Vagina (tissue), 2 donors: ENCODE measurements around the gene PRKAR1B. TPM values are rescaled to one million over a fixed set of nuclear protein-coding genes. Genes with fewer than 3 reads are reported as not detected.
A peak's percentile ranks its signal among the peaks of the same experiment; 100 is the strongest.

Experiments used
- DNase-seq, 2 donors: peaks; one replicate each; pipeline ENCODE4 v3.0.0-alpha.2; 2017; ENCODE audit errors: extremely low spot score in 2 of 2
- H3K27ac ChIP-seq: fragments of 200-600 bp; sonication (generic); one replicate; pipeline ENCODE4 v1.5.1; 2019
- H3K27me3 ChIP-seq: fragments of 200-600 bp; sonication (generic); one replicate; pipeline ENCODE4 v1.5.1; 2019
- H3K36me3 ChIP-seq, 2 donors: fragments of 200-600 bp; sonication (generic); one replicate each; pipeline ENCODE4 v1.5.1; 2017 to 2019
- H3K4me1 ChIP-seq: fragments of 200-600 bp; sonication (generic); one replicate; pipeline ENCODE4 v1.5.1; 2019
- H3K4me3 ChIP-seq, 2 donors: fragments of 200-600 bp; sonication (generic); 1 replicate in 1 of 2; 2 replicates in 1 of 2; pipeline ENCODE4 v1.5.1; 2016 to 2019
- H3K9me3 ChIP-seq: fragments of 200-600 bp; sonication (generic); one replicate; pipeline ENCODE4 v1.5.1; 2019
- CTCF ChIP-seq, 3 experiments: fragments of 450-650 bp in 2 of 3; fragments of 200-600 bp in 1 of 3; sonication (generic) in 1 of 3; IDR thresholded peaks; one replicate each; pipeline ENCODE4 v1.5.1; 2017 to 2019; ENCODE audit warnings: antibody characterized with exemption in 3 of 3, mild to moderate bottlenecking in 2 of 3, moderate library complexity in 2 of 3
- POLR2A ChIP-seq, 2 donors: fragments of 450-650 bp; IDR thresholded peaks; one replicate each; pipeline ENCODE4 v1.6.1; 2017; ENCODE audit warnings: antibody characterized with exemption in 2 of 2, mild to moderate bottlenecking in 2 of 2, moderate library complexity in 2 of 2
- POLR2AphosphoS5 ChIP-seq, 2 donors: sonication (generic); formaldehyde crosslinking; IDR thresholded peaks; one replicate each; pipeline ENCODE4 v1.9.0; 2017; ENCODE audit warnings: antibody characterized with exemption in 2 of 2, mild to moderate bottlenecking in 2 of 2, low read depth in 1 of 2; ENCODE audit not compliant: insufficient read depth in 1 of 2
- intact Hi-C: fragments of 100-400 bp; cut with DNase I; formaldehyde crosslinking; loops from one replicate; pipeline ENCODE4 v1.15.1; 2023
- total RNA-seq: library from RNA; depleted of rRNA; stranded (reverse); fragments of >200 nt; gene quantifications from one replicate; pipeline ENCODE4 v1.2.3, GENCODE V29; 2016

The PRKAR1B gene
- total RNA-seq, 1 donor from 2014 or later, result 31.4 TPM

- intact Hi-C loops, result no loop called here
- Histone ChIP-seq H3K9me3 (no peaks in the 10 kb centered on the region), H3K27ac (no peak overlapping the region), H3K4me3 (no peak overlapping the region), H3K27me3 (no peaks in the 10 kb centered on the region), H3K4me1 (peaks cover 13% of the 10 kb centered on the region), H3K36me3 (no peaks in the 10 kb centered on the region)
- no peak for DNase-seq
- TF ChIP-seq POLR2A (IDR thresholded peaks at IDR 0.05) (no peak), POLR2AphosphoS5 (IDR thresholded peaks at IDR 0.05; ENCODE audit: insufficient read depth in 1 of 2, low read depth in 1 of 2) (no peak), CTCF (IDR thresholded peaks at IDR 0.05) (no peak)
Measured at GRCh38 chr7:545470-545869, 181.6 kb downstream of the PRKAR1B start.

DNA sequence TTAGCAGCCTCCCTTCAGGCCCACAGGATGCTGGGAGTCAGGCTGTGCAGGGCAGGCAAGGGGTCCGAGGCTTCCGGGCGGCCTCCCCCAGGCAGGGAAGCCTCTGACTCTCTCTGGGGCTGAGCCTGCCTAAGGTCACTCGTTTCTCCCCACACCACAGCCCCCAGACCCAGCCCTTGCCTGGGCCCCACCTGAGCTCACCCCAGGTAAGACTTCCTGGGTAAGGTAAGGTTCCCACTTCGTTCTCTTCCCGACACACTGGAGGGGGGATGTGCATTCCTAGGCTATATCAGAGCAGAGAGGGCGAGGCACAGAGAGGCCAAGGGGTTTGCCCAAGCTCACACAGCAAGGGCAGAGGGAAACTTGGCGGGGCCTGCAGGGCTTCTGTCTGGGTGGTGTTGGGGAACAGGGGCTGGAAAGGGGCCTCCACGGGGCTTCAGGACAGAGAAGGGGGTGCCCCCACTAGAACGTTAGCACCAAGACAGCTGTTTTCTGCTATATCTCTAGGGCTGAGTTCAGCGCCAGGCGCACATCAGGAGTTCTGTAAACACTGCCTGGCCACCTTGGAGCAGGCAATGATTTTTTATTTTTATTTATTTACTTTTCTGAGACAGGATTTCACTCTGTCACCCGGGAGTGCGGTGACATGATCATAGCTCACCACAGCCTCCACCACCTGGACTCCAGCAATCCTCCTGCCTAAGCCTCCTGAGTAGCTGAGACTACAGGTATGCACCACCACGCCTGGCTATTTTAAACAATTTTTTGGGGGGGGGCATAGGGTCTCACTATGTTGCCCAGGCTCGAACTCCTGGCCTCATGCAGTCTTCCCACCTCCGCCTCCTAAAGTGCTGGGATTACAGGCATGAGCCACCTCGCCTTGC, 182.5 kb downstream of the PRKAR1B start:
- Histone ChIP-seq H3K27ac (no peak overlapping the region), H3K27me3 (no peaks in the 10 kb centered on the region), H3K4me3 (no peak overlapping the region), H3K4me1 (peaks cover 13% of the 10 kb centered on the region), H3K9me3 (no peaks in the 10 kb centered on the region), H3K36me3 (no peaks in the 10 kb centered on the region)
- intact Hi-C loops, result no loop called here
- no peak for TF ChIP-seq POLR2AphosphoS5 (IDR thresholded peaks at IDR 0.05; ENCODE audit: insufficient read depth in 1 of 2, low read depth in 1 of 2)
- TF ChIP-seq CTCF (IDR thresholded peaks at IDR 0.05), result no peak
- no peak for TF ChIP-seq POLR2A (IDR thresholded peaks at IDR 0.05)
- no peak for DNase-seq

- no peak for TF ChIP-seq POLR2AphosphoS5 (IDR thresholded peaks at IDR 0.05; ENCODE audit: insufficient read depth in 1 of 2, low read depth in 1 of 2)
- TF ChIP-seq POLR2A (IDR thresholded peaks at IDR 0.05), result no peak
- TF ChIP-seq CTCF (IDR thresholded peaks at IDR 0.05), result no peak
- Histone ChIP-seq H3K36me3 (no peaks in the 10 kb centered on the region), H3K4me1 (peaks cover 21% of the 10 kb centered on the region), H3K27me3 (no peaks in the 10 kb centered on the region), H3K27ac (peak overlapping the region; percentile 66), H3K9me3 (no peaks in the 10 kb centered on the region), H3K4me3 (no peak overlapping the region)
- no peak for DNase-seq
- intact Hi-C loops, result no loop called here
Measured at GRCh38 chr7:543501-544337, 183.4 kb downstream of the PRKAR1B start.

DNA sequence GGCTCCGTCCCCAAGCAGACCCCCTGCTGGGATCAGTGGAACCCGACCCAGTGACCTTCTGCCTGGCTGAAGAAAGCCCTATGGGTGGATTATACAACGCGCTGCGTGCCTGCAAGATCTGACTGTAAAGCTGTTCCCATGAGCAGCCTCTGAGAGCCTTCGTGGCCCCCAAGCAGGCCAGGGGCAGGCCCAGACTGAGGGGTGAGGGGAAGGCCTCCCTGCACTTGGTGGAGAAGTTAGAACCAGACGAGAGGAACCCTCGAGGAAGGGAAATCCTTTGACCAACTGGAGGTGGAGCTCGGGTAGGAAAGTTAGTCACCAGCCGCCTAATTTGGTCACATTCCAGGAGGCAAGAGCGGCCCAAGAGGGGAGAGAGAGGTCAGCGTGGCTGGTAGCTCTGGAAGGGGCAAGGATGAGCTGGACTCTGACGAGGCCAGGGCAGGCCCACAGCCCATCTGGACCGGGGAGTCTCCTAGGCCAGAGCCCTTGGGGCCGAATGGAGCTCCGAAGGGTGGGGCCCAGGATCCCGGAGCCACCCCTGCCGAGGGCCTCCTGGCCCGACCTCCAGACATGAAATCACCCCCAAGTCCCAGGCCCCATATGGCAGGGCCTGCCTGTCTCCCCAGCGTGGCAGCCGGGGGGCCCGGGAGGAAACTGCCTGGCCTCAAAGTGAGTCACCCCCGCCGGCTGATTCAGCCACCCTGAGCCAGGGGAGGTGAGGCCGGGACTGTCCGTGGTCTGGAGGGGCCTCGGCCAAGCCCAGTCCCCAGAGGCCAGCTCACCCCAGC, 184.2 kb downstream of the PRKAR1B start:
- no peak for DNase-seq
- H3K9me3 ChIP-seq, result no peaks in the 10 kb centered on the region
- H3K4me1 ChIP-seq, result peaks cover 29% of the 10 kb centered on the region
- no peaks in the 10 kb centered on the region for H3K27me3 ChIP-seq
- no peak overlapping the region for H3K4me3 ChIP-seq
- intact Hi-C loops, result no loop called here
- TF ChIP-seq POLR2A (IDR thresholded peaks at IDR 0.05) (no peak), POLR2AphosphoS5 (IDR thresholded peaks at IDR 0.05; ENCODE audit: insufficient read depth in 1 of 2, low read depth in 1 of 2) (peak in 1 of 2 donors; percentile 57), CTCF (IDR thresholded peaks at IDR 0.05) (no peak)
- peak overlapping the region; percentile 66 for H3K27ac ChIP-seq
- no peaks in the 10 kb centered on the region for H3K36me3 ChIP-seq
